HCT116 (cell line): Measurements from ENCODE around the gene GGA2.

Experiments
- CEBPB ChIP-seq: IDR thresholded peaks from 2 replicates; pipeline ENCODE4 v1.6.1; 2012; ENCODE audit warnings: low read depth
- EGR1 ChIP-seq: IDR thresholded peaks from 2 replicates; pipeline ENCODE4 v1.6.1; 2012; ENCODE audit warnings: low read depth
- EZH2 ChIP-seq: fragments of 200-600 bp; sonication (generic); IDR thresholded peaks from 2 replicates; pipeline ENCODE4 v1.6.1; 2017; ENCODE audit warnings: antibody characterized with exemption, mixed run types
- EZH2phosphoT487 ChIP-seq: fragments of 200-600 bp; IDR thresholded peaks from 2 replicates; pipeline ENCODE4 v1.6.1; 2018; ENCODE audit warnings: antibody characterized with exemption, borderline replicate concordance
- POLR2A ChIP-seq: IDR thresholded peaks from 2 replicates; pipeline ENCODE4 v1.7.0; 2011; ENCODE audit warnings: borderline replicate concordance; ENCODE audit not compliant: insufficient read depth, insufficient read length; ENCODE audit errors: extremely low read depth
- POLR2AphosphoS5 ChIP-seq: IDR thresholded peaks from 2 replicates; pipeline ENCODE4 v1.6.1; 2011; ENCODE audit warnings: mild to moderate bottlenecking, low read depth, low read length, moderate library complexity
- RAD21 ChIP-seq: IDR thresholded peaks from 2 replicates; pipeline ENCODE4 v1.6.1; 2012; ENCODE audit warnings: low read depth, mild to moderate bottlenecking
- SIN3A ChIP-seq: IDR thresholded peaks from 2 replicates; pipeline ENCODE4 v1.6.1; 2012; ENCODE audit warnings: low read depth
- YY1 ChIP-seq: IDR thresholded peaks from 2 replicates; pipeline ENCODE4 v1.6.1; 2011; ENCODE audit warnings: low read length, low read depth, moderate library complexity, mild to moderate bottlenecking; ENCODE audit not compliant: insufficient replicate concordance; ENCODE audit errors: extremely low read depth
- ZNF274 ChIP-seq: fragments of 200-500 bp; sonication (Bioruptor generic); IDR thresholded peaks from 2 replicates; pipeline ENCODE4 v1.6.1; 2014; ENCODE audit warnings: mild to moderate bottlenecking, low read depth, low read length, inconsistent platforms
- TF ChIP-seq, protein P1 (sequence below), 3 experiments: fragments of 200-600 bp in 1 of 3; sonication (generic) in 1 of 3; IDR thresholded peaks in 2 of 3; conservative IDR thresholded peaks in 1 of 3; 2 replicates each; pipeline ENCODE4 v1.5.1; 2012 to 2017; ENCODE audit warnings: low read depth in 2 of 3, low read length in 2 of 3, antibody characterized with exemption in 1 of 3, borderline replicate concordance in 1 of 3, control low read depth in 1 of 3, mild to moderate bottlenecking in 1 of 3, mixed read lengths in 1 of 3, mixed run types in 1 of 3, moderate library complexity in 1 of 3; ENCODE audit not compliant: insufficient read depth in 1 of 3
- TF ChIP-seq, protein P2 (sequence below): IDR thresholded peaks from 2 replicates; pipeline ENCODE4 v1.6.1; 2012

DNA sequence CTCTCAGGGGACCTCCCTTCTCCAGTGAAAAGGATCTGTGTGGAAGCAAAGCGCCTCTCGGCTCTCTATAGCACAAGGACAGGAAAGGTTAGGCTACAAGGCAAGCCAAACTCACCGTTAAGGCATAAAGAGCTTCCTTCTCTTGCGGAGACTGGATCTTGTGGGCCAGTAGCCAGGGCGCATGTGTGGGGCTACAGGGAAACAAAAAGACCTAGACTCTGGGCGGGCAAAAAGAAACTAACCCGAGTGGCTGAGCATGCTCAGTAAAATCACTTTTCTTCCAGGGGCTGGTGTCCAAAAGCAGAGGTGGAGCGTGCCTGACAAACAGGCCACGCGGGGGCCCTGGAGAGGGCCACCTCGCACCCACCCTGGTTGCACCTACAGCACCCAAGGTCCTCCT, 16.1 kb downstream of the GGA2 start:
- TF ChIP-seq EGR1 (no peak), CEBPB (no peak), EZH2 (no peak), POLR2AphosphoS5 (no peak), POLR2A (no peak), ZNF274 (no peak), EZH2phosphoT487 (no peak), SIN3A (no peak), YY1 (no peak), RAD21 (no peak)
- TF ChIP-seq, protein P1, sequence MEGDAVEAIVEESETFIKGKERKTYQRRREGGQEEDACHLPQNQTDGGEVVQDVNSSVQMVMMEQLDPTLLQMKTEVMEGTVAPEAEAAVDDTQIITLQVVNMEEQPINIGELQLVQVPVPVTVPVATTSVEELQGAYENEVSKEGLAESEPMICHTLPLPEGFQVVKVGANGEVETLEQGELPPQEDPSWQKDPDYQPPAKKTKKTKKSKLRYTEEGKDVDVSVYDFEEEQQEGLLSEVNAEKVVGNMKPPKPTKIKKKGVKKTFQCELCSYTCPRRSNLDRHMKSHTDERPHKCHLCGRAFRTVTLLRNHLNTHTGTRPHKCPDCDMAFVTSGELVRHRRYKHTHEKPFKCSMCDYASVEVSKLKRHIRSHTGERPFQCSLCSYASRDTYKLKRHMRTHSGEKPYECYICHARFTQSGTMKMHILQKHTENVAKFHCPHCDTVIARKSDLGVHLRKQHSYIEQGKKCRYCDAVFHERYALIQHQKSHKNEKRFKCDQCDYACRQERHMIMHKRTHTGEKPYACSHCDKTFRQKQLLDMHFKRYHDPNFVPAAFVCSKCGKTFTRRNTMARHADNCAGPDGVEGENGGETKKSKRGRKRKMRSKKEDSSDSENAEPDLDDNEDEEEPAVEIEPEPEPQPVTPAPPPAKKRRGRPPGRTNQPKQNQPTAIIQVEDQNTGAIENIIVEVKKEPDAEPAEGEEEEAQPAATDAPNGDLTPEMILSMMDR (IDR thresholded peaks at IDR 0.05 in 2 of 3, conservative IDR thresholded peaks at IDR 0.05 in 1 of 3; ENCODE audit: borderline replicate concordance in 1 of 3, insufficient read depth in 1 of 3, low read depth in 2 of 3, low read length in 2 of 3), result no peak
- TF ChIP-seq, protein P2, sequence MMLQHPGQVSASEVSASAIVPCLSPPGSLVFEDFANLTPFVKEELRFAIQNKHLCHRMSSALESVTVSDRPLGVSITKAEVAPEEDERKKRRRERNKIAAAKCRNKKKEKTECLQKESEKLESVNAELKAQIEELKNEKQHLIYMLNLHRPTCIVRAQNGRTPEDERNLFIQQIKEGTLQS, result no peak
